ENCODE results near the gene MMD2.
"Not testable (repeated sequence)": the region's sequence is repeated elsewhere in the genome, so short reads cannot be mapped to it uniquely, and the experiment has no call there.

MMD2 gene, protein sequence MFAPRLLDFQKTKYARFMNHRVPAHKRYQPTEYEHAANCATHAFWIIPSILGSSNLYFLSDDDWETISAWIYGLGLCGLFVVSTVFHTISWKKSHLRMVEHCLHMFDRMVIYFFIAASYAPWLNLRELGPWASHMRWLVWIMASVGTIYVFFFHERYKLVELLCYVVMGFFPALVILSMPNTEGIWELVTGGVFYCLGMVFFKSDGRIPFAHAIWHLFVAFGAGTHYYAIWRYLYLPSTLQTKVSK

DNA sequence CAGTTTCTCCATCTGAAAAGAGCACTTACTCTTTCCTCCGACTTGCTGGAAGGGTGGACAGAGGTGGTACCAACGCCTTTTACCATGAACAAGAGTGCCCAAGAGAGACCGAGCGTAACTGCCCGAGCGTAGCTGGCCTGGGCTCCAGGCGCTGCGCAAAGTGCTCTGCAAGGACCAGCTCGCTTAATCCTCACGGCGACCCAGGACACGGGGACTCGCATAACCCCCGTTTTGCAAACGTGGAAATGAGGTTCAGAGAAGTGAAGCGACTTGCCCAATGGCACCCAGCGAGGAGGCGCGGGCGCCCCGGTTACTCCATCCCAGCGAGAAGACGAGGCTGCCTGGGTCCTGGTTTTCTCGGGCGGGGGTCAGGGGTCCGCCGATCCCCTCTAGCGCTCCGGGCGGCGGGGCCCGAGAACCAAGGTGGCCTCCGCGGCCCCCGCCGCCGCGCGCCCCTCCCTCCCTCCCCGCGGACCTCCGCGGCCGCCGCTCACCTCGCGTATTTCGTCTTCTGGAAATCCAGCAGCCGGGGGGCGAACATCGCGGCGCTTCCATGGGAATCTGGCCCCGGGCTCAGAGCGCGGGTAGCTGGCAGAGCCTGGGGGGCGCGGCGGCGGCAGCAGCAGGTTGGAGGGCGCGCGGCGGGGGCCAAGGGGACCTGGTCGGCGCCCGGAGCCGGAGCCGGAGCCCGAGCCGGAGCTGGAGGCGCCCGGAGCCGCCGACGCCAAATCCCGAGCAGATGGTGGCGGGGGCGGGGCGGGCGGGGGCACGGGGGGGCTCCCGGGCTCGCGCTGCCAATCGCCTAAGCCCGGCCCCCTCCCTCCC lies at the start of gene MMD2:
TSS of gene MMD2 (minus strand) at position 711 of the 825 bp plus-strand sequence. CDS start at position 541, 170 bp downstream.
- Histone ChIP-seq H3K9ac (ENCODE audit: low read depth, low read length) (no peak within 1 kb of the TSS), H3K9me3 (ENCODE audit: control insufficient read depth, insufficient read depth, low read length) (no peaks in the 10 kb centered on the region), H3K4me1 (ENCODE audit: control insufficient read depth, insufficient read depth, low read length) (no peaks in the 10 kb centered on the region), H3K36me3 (ENCODE audit: control insufficient read depth, insufficient read depth, low read length) (no peaks in the 10 kb centered on the region), H3K27me3 (ENCODE audit: control insufficient read depth, insufficient read depth, low read length) (peaks cover 17% of the 10 kb centered on the region), H3K4me3 (ENCODE audit: low read depth, low read length) (peak within 1 kb of the TSS; percentile 47)

GRCh38 chr7:5005066-5005465 lies 46.1 kb upstream of the MMD2 start:
- Histone ChIP-seq H3K9ac (ENCODE audit: low read depth, low read length) (no peak overlapping the region), H3K36me3 (ENCODE audit: control insufficient read depth, insufficient read depth, low read length) (no peaks in the 10 kb centered on the region), H3K4me1 (ENCODE audit: control insufficient read depth, insufficient read depth, low read length) (peaks cover 2% of the 10 kb centered on the region), H3K27me3 (ENCODE audit: control insufficient read depth, insufficient read depth, low read length) (no peaks in the 10 kb centered on the region), H3K4me3 (ENCODE audit: low read depth, low read length) (no peak overlapping the region), H3K9me3 (ENCODE audit: control insufficient read depth, insufficient read depth, low read length) (no peaks in the 10 kb centered on the region)

DNA sequence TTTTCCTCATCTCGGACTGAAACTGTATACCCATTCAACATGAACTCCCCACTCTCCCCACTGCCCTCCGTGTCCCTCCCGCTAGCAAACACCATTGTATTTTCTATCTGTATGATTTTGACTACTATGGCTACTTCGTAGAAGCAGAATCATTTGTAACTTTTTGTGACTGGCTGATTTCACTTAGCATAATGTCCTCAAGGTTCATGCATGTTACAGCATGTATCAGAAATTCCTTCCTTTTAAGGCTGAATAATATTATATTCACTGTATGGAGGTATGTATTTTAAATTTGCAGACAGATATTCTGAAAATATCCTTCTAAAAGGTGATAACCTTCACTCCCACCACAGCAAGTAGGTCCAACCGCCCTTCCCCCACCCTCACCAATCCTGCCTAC lies 42.9 kb upstream of the MMD2 start:
- H3K4me3 ChIP-seq (ENCODE audit: low read depth, low read length) = no peak overlapping the region
- H3K27me3 ChIP-seq (ENCODE audit: control insufficient read depth, insufficient read depth, low read length) = no peaks in the 10 kb centered on the region
- no peak overlapping the region for H3K9ac ChIP-seq (ENCODE audit: low read depth, low read length)
- peaks cover 2% of the 10 kb centered on the region for H3K4me1 ChIP-seq (ENCODE audit: control insufficient read depth, insufficient read depth, low read length)
- H3K36me3 ChIP-seq (ENCODE audit: control insufficient read depth, insufficient read depth, low read length) = peaks cover 5% of the 10 kb centered on the region
- H3K9me3 ChIP-seq (ENCODE audit: control insufficient read depth, insufficient read depth, low read length) = no peaks in the 10 kb centered on the region

- H3K36me3 ChIP-seq (ENCODE audit: control insufficient read depth, insufficient read depth, low read length) = peaks cover 12% of the 10 kb centered on the region
- H3K4me3 ChIP-seq (ENCODE audit: low read depth, low read length) = no peak overlapping the region
- no peaks in the 10 kb centered on the region for H3K9me3 ChIP-seq (ENCODE audit: control insufficient read depth, insufficient read depth, low read length)
- H3K9ac ChIP-seq (ENCODE audit: low read depth, low read length) = no peak overlapping the region
- no peaks in the 10 kb centered on the region for H3K27me3 ChIP-seq (ENCODE audit: control insufficient read depth, insufficient read depth, low read length)
- H3K4me1 ChIP-seq (ENCODE audit: control insufficient read depth, insufficient read depth, low read length) = peaks cover 2% of the 10 kb centered on the region
Measured at GRCh38 chr7:5001003-5001402, 42.0 kb upstream of the MMD2 start.

DNA sequence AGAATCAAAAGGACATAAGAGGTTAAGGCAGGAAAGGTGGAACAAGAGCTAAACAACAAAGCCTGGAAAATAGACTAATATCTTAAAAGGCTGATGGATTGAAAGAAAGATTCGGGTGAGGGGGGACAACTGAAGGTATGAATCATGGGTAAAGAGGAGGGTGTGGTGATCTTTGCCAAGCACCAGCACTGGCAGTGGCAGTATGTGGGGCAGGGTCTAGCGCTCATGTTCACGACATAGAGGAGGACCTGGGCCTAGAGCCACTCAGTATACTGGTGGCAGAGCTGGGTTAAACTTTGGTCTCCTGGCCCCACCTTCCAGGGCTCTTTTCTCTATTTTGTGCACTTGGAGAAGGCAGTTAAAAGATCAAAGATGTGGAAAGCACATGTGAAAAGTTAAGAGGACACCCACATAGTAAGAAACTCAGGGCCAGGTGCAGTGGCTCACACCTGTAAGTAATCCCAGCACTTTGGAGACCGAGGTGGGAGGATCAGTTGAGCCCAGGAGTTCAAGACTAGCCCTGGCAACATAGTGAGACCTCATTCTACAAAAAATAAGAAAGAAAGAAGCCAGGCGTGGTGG lies 40.5 kb upstream of the MMD2 start:
- Histone ChIP-seq H3K27me3 (ENCODE audit: control insufficient read depth, insufficient read depth, low read length) (no peaks in the 10 kb centered on the region), H3K9ac (ENCODE audit: low read depth, low read length) (no peak overlapping the region), H3K4me3 (ENCODE audit: low read depth, low read length) (no peak overlapping the region), H3K4me1 (ENCODE audit: control insufficient read depth, insufficient read depth, low read length) (no peaks in the 10 kb centered on the region), H3K36me3 (ENCODE audit: control insufficient read depth, insufficient read depth, low read length) (peaks cover 15% of the 10 kb centered on the region), H3K9me3 (ENCODE audit: control insufficient read depth, insufficient read depth, low read length) (no peaks in the 10 kb centered on the region)

DNA sequence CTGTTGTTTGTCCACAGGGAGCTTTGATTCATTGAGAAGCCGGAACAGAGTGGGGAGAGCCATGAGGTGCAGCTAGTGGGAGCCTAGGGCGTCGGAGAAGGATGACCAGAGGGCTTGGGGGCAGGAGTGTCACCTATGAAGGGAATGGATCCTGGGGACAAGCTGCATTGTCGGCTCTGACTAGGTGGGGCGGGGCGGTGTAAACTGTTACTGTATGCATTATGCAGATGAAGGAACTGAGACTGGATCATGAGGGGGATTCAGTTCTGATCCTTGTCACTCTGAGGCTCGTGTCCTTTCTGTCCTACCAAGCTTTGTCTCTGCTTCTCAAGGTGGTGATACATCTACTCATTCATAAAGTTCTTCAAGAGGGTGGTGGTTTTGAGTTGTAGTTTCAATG lies 39.9 kb upstream of the MMD2 start:
- H3K27me3 ChIP-seq (ENCODE audit: control insufficient read depth, insufficient read depth, low read length) = no peaks in the 10 kb centered on the region
- no peaks in the 10 kb centered on the region for H3K9me3 ChIP-seq (ENCODE audit: control insufficient read depth, insufficient read depth, low read length)
- no peak overlapping the region for H3K9ac ChIP-seq (ENCODE audit: low read depth, low read length)
- no peak overlapping the region for H3K4me3 ChIP-seq (ENCODE audit: low read depth, low read length)
- H3K4me1 ChIP-seq (ENCODE audit: control insufficient read depth, insufficient read depth, low read length) = no peaks in the 10 kb centered on the region
- H3K36me3 ChIP-seq (ENCODE audit: control insufficient read depth, insufficient read depth, low read length) = peaks cover 16% of the 10 kb centered on the region

GRCh38 chr7:4998244-4998643 lies 39.3 kb upstream of the MMD2 start:
- Histone ChIP-seq H3K9me3 (ENCODE audit: control insufficient read depth, insufficient read depth, low read length) (no peaks in the 10 kb centered on the region), H3K4me3 (ENCODE audit: low read depth, low read length) (no peak overlapping the region), H3K9ac (ENCODE audit: low read depth, low read length) (no peak overlapping the region), H3K27me3 (ENCODE audit: control insufficient read depth, insufficient read depth, low read length) (no peaks in the 10 kb centered on the region), H3K4me1 (ENCODE audit: control insufficient read depth, insufficient read depth, low read length) (no peaks in the 10 kb centered on the region), H3K36me3 (ENCODE audit: control insufficient read depth, insufficient read depth, low read length) (peaks cover 20% of the 10 kb centered on the region)

DNA sequence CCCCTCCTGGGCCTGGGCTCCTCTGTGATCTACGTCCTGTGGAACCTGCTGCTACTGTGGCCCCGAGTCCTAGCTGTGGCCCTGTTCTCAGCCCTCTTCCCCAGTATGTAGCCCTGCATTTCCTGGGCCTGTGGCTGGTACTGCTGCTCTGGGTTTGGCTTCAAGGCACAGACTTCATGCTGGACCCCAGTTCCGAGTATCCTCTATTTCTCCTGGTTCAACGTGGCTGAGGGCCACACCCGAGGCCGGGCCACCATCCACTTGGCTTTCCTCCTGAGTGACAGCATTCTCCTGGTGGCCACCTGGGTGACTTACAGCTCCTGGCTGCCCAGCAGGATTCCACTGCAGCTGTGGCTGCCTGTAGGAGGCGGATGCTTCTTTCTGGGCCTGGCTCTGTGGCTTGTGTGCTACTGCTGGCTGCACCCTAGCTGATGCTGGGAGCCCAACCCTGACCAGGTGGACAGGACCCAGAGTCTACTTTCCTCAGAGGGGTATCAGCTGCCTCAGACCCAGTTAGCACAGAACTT lies 37.8 kb upstream of the MMD2 start:
- no peaks in the 10 kb centered on the region for H3K4me1 ChIP-seq (ENCODE audit: control insufficient read depth, insufficient read depth, low read length)
- no peaks in the 10 kb centered on the region for H3K9me3 ChIP-seq (ENCODE audit: control insufficient read depth, insufficient read depth, low read length)
- no peak overlapping the region for H3K4me3 ChIP-seq (ENCODE audit: low read depth, low read length)
- no peak overlapping the region for H3K9ac ChIP-seq (ENCODE audit: low read depth, low read length)
- no peaks in the 10 kb centered on the region for H3K27me3 ChIP-seq (ENCODE audit: control insufficient read depth, insufficient read depth, low read length)
- H3K36me3 ChIP-seq (ENCODE audit: control insufficient read depth, insufficient read depth, low read length) = peaks cover 22% of the 10 kb centered on the region

DNA sequence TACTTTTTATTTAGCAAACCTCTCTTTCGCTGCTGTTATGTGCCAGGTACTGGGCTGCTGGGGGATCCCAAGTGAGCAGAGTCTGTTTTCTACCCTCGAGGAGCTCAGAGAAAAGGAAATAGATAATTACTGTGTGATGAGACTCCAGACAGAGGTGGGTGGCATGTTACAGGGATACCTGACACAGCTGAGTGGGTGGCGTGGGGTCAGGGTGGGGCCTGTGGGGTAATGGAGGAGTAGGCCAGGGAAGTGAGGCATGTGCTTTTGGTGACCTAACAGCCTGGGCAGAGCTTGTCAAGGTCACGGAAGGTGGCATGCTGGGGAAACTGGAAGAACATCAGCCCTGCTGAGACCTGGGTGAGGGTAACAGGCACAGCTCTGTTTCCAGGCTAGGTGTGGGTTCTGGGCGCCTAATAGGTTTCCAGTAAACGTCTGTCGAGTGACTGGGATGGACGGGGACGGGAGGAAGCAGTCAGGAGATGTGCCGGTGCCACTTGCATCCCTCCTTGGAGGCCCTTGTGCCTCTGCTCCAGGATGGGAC lies 36.5 kb upstream of the MMD2 start:
- Histone ChIP-seq H3K36me3 (ENCODE audit: control insufficient read depth, insufficient read depth, low read length) (peaks cover 24% of the 10 kb centered on the region), H3K9ac (ENCODE audit: low read depth, low read length) (no peak overlapping the region), H3K4me1 (ENCODE audit: control insufficient read depth, insufficient read depth, low read length) (no peaks in the 10 kb centered on the region), H3K9me3 (ENCODE audit: control insufficient read depth, insufficient read depth, low read length) (no peaks in the 10 kb centered on the region), H3K4me3 (ENCODE audit: low read depth, low read length) (no peak overlapping the region), H3K27me3 (ENCODE audit: control insufficient read depth, insufficient read depth, low read length) (no peaks in the 10 kb centered on the region)

DNA sequence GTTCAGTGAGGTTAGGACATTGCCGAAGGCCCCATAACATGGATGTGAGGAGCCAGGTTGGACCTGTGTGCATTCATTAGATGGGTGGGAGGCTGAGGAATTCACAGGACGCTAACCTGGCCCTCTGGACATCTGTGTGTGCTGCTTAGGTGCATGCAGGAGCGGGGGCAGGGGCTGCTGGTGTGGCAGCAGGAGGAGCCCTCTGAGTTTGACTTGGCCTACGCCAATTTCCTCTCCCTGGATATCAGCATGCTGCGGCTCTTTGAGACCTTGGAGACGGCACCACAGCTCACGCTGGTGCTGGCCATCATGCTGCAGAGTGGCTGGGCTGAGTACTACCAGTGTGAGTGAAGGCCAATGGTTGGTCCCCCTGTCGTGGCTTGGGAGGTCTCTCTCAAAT lies 34.5 kb upstream of the MMD2 start:
- H3K4me3 ChIP-seq (ENCODE audit: low read depth, low read length) = no peak overlapping the region
- no peaks in the 10 kb centered on the region for H3K4me1 ChIP-seq (ENCODE audit: control insufficient read depth, insufficient read depth, low read length)
- no peaks in the 10 kb centered on the region for H3K9me3 ChIP-seq (ENCODE audit: control insufficient read depth, insufficient read depth, low read length)
- H3K27me3 ChIP-seq (ENCODE audit: control insufficient read depth, insufficient read depth, low read length) = no peaks in the 10 kb centered on the region
- H3K9ac ChIP-seq (ENCODE audit: low read depth, low read length) = no peak overlapping the region
- H3K36me3 ChIP-seq (ENCODE audit: control insufficient read depth, insufficient read depth, low read length) = peaks cover 33% of the 10 kb centered on the region

DNA sequence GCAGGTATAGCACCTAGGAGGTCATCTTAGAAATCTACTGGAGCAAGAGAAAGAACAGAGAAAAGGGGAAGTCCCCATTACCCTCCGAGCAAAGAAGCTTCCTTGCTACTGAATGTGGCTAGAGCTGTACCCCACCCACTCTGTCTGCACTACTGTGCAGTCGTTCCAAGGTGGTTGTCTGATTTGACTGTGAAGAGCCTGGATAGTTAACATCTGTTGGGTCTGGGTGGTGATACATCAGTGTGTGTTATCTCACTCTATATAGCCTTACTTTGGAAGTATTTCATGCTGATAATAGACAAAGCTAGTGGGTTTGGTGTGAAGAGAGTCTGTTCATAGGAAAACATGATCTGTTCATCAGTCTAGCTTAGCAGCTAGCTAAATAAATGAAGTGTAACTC lies 23.8 kb upstream of the MMD2 start:
- not testable (repeated sequence) for H3K4me3 ChIP-seq (ENCODE audit: low read depth, low read length); H3K9me3 ChIP-seq (ENCODE audit: control insufficient read depth, insufficient read depth, low read length); H3K9ac ChIP-seq (ENCODE audit: low read depth, low read length); H3K27me3 ChIP-seq (ENCODE audit: control insufficient read depth, insufficient read depth, low read length); H3K4me1 ChIP-seq (ENCODE audit: control insufficient read depth, insufficient read depth, low read length)
- peaks cover 12% of the 10 kb centered on the region for H3K36me3 ChIP-seq (ENCODE audit: control insufficient read depth, insufficient read depth, low read length)
